ENCODE data around the gene CTBP2.
"Not testable (repeated sequence)": the region's sequence is repeated elsewhere in the genome, so short reads cannot be mapped to it uniquely, and the experiment has no call there.

CTBP2 gene

GRCh38 chr10:125186431-125187170 lies 26.2 kb upstream of the CTBP2 start:
- no peak for DNase-seq

DNA sequence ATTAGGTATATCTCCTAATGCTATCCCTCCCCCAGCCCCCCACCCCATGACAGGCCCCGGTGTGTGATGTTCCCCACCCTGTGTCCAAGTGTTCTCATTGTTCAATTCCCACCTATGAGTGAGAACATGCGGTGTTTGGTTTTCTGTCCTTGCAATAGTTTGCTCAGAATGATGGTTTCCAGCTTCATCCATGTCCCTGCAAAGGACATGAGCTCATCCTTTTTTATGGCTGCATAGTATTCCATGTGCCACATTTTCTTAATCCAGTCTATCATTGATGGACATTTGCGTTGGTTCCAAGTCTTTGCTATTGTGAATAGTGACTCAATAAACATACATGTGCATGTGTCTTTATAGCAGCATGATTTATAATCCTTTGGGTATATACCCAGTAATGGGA lies 18.7 kb upstream of the CTBP2 start:
- not testable (repeated sequence) for DNase-seq

DNA sequence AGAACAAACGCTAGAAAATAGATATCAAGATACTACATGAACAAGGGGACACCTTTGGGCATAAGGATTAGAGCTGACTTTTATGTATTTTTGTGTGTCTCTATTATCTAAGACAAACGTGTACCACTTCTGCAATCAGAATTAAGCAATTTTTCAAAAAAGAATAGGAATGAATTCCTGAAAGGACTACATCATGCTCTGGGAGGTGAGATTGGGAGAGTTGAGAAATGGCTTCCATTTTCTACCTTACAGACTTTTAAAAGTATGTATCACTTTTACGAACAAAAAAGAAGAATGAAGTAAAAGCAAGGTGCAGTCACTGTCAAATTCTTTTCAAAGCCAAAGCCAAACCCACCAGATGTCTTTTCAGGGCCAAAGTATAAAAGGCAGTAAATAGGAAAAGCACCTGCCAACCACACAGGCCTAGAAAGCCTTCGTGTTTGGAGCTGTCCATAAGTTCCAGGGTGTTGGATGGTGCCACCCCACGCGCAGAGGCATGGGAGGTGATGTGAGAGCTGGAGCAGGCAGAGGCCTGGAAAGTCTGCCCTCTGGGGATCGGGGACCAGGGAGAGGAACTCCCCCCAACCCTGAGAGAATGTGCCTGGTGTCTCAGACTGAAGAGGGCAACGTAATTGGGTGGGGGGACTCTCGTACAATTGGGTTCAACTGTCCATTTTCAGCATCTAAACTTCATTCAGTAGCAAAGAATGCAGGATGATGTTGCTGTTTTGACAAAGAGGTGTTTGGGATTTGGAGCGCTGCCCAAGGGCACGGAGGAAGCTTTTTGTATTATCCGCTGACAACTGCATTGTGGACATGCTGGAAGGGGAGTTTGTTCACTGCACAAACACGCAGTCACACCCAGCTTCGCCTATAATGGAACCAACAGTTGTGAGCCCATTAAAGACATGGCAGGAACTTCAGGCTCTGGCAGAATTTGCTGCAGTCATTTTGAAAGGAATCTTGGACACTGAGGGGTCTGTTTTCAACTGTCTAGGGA lies 17.6 kb upstream of the CTBP2 start:
- DNase-seq, result no peak

- DNase-seq, result no peak
Measured at GRCh38 chr10:125175807-125176206, 15.4 kb upstream of the CTBP2 start.

DNA sequence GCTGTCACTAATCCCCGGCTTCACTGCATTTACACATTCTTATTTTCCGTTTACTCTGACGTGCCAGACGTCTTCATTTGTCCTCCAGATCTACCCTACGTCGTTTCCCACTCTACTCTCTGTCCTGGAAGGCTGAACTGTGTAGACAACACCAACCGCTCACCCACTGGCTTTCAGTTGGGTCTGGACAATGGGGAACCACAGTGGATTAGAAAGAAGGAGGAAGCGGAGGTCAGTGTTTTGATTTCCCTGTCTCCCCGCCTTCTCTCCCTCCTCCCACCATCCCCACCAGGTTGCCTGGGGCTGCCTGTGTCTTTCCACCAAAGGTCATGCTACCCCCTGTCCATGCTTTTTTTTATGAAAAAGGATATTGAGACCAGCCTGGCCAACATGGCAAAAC lies 14.0 kb upstream of the CTBP2 start:
- no peak for DNase-seq

GRCh38 chr10:125172694-125173093 lies 12.3 kb upstream of the CTBP2 start:
- no peak for DNase-seq

GRCh38 chr10:125171402-125172306 lies 11.3 kb upstream of the CTBP2 start:
- no peak for DNase-seq

- no peak for DNase-seq
Measured at GRCh38 chr10:125169915-125170314, 9.6 kb upstream of the CTBP2 start.

- DNase-seq, result no peak
Measured at GRCh38 chr10:125169279-125169678, 8.9 kb upstream of the CTBP2 start.

DNA sequence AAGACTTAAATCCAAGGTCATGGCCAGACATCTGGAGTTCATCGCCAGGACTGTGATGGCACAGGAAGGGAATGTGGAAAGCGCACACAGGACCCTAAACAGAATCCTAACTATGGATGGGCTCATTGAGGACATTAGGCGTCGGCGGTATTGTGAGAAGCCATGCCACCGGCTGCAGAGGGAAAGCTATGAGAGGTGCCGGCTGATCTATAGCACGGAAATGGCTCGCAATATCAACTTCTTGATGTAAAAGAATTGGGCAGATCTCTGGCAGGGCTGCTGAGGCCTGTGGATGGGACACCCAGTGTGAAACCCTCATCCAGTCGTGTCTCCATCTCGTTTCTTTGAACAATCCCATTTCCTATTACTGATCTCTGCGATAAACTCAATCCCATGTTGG lies 6.3 kb upstream of the CTBP2 start:
- no peak for DNase-seq

- no peak for DNase-seq
Measured at GRCh38 chr10:125165584-125166573, 5.5 kb upstream of the CTBP2 start.

DNA sequence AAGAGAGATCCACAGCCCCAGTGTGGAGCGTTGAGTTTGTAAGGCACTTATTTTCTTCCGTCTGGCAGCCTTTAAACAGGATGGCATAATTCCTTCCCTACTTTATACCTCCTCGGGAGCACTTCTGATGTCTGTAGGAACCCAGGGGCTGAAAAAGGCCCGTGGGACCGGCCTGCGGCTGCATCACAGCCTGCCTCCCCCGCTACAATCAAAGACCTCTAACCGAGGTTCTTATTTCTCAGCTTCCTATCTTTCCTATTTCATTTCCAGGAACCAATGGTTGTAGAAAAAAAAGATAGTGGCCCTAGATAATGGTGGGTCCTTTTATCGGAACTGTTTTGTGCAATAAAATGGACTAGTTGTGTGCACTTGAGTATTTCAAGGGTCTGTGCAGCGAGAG lies 4.1 kb upstream of the CTBP2 start:
- DNase-seq, result no peak

- DNase-seq, result no peak
Measured at GRCh38 chr10:125163803-125164202, 3.4 kb upstream of the CTBP2 start.

- DNase-seq, result not testable (repeated sequence)
Measured at GRCh38 chr10:125163312-125163711, 2.9 kb upstream of the CTBP2 start.

GRCh38 chr10:125162120-125162931 lies 2.0 kb upstream of the CTBP2 start:
- DNase-seq, result no peak

DNA sequence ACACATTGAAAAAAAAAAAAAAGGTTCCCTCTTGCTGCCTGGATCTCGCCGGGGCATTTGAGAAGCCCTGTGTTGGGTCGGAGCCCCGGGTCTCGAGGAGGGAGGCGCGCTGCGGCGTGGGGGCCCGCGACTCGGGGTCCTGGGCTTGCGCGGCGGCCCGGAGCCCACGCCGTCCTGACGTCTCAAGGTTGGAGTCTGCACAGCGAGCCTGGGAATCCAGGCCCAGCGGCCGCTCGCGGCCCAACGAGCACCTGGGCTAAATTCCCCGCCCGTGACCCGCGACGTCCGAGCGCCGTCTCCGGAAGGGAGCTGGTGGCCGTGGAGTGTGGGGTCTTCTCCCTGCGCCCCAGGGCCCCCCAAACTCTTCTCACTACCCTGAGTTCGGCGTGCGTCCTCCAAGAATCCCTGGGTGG lies 1.4 kb upstream of the CTBP2 start:
- DNase-seq, result no peak

- peak; percentile 39 to 51 for DNase-seq
Measured at GRCh38 chr10:125160856-125161706, 718 bp upstream of the CTBP2 start.

GRCh38 chr10:125159486-125159931 lies 854 bp downstream of the CTBP2 start:
- DNase-seq, result no peak
